Tibial artery (tissue), 4 donors: ENCODE results near the gene CCDC88B.

Experiments
- DNase-seq, 2 donors: peaks; one replicate each; pipeline ENCODE4 v3.0.0-alpha.2; 2019
- H3K27ac ChIP-seq, 2 donors: fragments of 200-600 bp; sonication (generic) in 1 of 2; 1 replicate in 1 of 2; 2 replicates in 1 of 2; pipeline ENCODE4 v1.5.1; 2018 to 2019; ENCODE audit warnings: mild to moderate bottlenecking in 1 of 2
- H3K27me3 ChIP-seq, 2 donors: fragments of 200-600 bp; sonication (generic) in 1 of 2; one replicate each; pipeline versions ENCODE4 v1.5.1 to v1.6.0; 2016 to 2019
- H3K36me3 ChIP-seq, 3 donors: fragments of 200-600 bp; sonication (generic) in 2 of 3; one replicate each; pipeline ENCODE4 v1.5.1; 2016 to 2019; ENCODE audit warnings: mild to moderate bottlenecking in 2 of 3
- H3K4me1 ChIP-seq, 4 donors: fragments of 200-600 bp; sonication (generic) in 2 of 4; 1 replicate in 3 of 4; 2 replicates in 1 of 4; pipeline ENCODE4 v1.5.1; 2016 to 2019
- H3K4me3 ChIP-seq, 2 donors: fragments of 200-600 bp; sonication (generic) in 1 of 2; 1 replicate in 1 of 2; 2 replicates in 1 of 2; pipeline ENCODE4 v1.5.1; 2018 to 2019; ENCODE audit warnings: mild to moderate bottlenecking in 2 of 2
- H3K9me3 ChIP-seq, 3 donors: fragments of 200-600 bp; sonication (generic) in 1 of 3; one replicate each; pipeline ENCODE4 v1.5.1; 2016 to 2019
- CTCF ChIP-seq, 2 experiments: fragments of 200-600 bp in 1 of 2; fragments of 450-650 bp in 1 of 2; IDR thresholded peaks; one replicate each; pipeline ENCODE4 v1.5.1; 2017 to 2019; ENCODE audit warnings: antibody characterized with exemption in 2 of 2, mild to moderate bottlenecking in 1 of 2, moderate library complexity in 1 of 2
- intact Hi-C: fragments of 100-400 bp; cut with DNase I; formaldehyde crosslinking; loops from one replicate; pipeline ENCODE4 v1.15.0; 2023; ENCODE audit warnings: low total_unique reads

CCDC88B gene

GRCh38 chr11:64318766-64319761 lies 20.9 kb upstream of the CCDC88B start:
- Histone ChIP-seq H3K9me3 (no peaks in the 10 kb centered on the region), H3K36me3 (peaks cover 8 to 53% (median 20%) of the 10 kb centered on the region in 3 donors), H3K27ac (peak overlapping the region; percentile 95 to 97), H3K4me3 (peak overlapping the region; percentile 85 to 93), H3K27me3 (no peaks in the 10 kb centered on the region), H3K4me1 (peaks cover 0 to 33% (median 22%) of the 10 kb centered on the region in 4 donors)
- intact Hi-C loops: loop anchor here (2.0 kb wide), 1 partner anchor 36 kb away; no protein-coding TSS in a partner anchor
- DNase-seq: no peak
- no peak for TF ChIP-seq CTCF (IDR thresholded peaks at IDR 0.05)

GRCh38 chr11:64320556-64320955 lies 19.4 kb upstream of the CCDC88B start:
- no peak overlapping the region for H3K4me3 ChIP-seq
- peaks cover 0 to 33% (median 22%) of the 10 kb centered on the region in 4 donors for H3K4me1 ChIP-seq
- TF ChIP-seq CTCF (IDR thresholded peaks at IDR 0.05): no peak
- DNase-seq: no peak
- no peaks in the 10 kb centered on the region for H3K9me3 ChIP-seq
- H3K36me3 ChIP-seq: peaks cover 2 to 38% (median 8%) of the 10 kb centered on the region in 3 donors
- no peak overlapping the region for H3K27ac ChIP-seq
- intact Hi-C loops: no loop called here
- H3K27me3 ChIP-seq: no peaks in the 10 kb centered on the region

- H3K4me3 ChIP-seq: no peak overlapping the region
- H3K36me3 ChIP-seq: peaks cover 0 to 34% (median 3%) of the 10 kb centered on the region in 3 donors
- DNase-seq: no peak
- H3K4me1 ChIP-seq: peaks cover 0 to 31% (median 22%) of the 10 kb centered on the region in 4 donors
- no peak for TF ChIP-seq CTCF (IDR thresholded peaks at IDR 0.05)
- H3K27ac ChIP-seq: no peak overlapping the region
- no peaks in the 10 kb centered on the region for H3K27me3 ChIP-seq
- intact Hi-C loops: no loop called here
- no peaks in the 10 kb centered on the region for H3K9me3 ChIP-seq
These were observed 19.0 kb upstream of the CCDC88B start for GRCh38 chr11:64321026-64321425.

- Histone ChIP-seq H3K9me3 (no peaks in the 10 kb centered on the region), H3K36me3 (peaks cover 0 to 29% (median 0%) of the 10 kb centered on the region in 3 donors), H3K4me3 (no peak overlapping the region), H3K27me3 (no peaks in the 10 kb centered on the region), H3K27ac (no peak overlapping the region), H3K4me1 (peaks cover 0 to 26% (median 17%) of the 10 kb centered on the region in 4 donors)
- DNase-seq: no peak
- intact Hi-C loops: no loop called here
- TF ChIP-seq CTCF (IDR thresholded peaks at IDR 0.05): no peak
These were observed 18.5 kb upstream of the CCDC88B start for GRCh38 chr11:64321533-64321932.

GRCh38 chr11:64322925-64323260 lies 17.1 kb upstream of the CCDC88B start:
- Histone ChIP-seq H3K36me3 (peaks cover 0 to 27% (median 0%) of the 10 kb centered on the region in 3 donors), H3K9me3 (no peaks in the 10 kb centered on the region), H3K27me3 (no peaks in the 10 kb centered on the region), H3K27ac (no peak overlapping the region), H3K4me3 (no peak overlapping the region), H3K4me1 (peaks cover 0 to 23% (median 13%) of the 10 kb centered on the region in 4 donors)
- no peak for DNase-seq
- intact Hi-C loops: no loop called here
- no peak for TF ChIP-seq CTCF (IDR thresholded peaks at IDR 0.05)
